Measurements from ENCODE around the gene IQCH. TPM values are rescaled to one million over a fixed set of nuclear protein-coding genes. Genes with fewer than 3 reads are reported as not detected.
A peak's percentile ranks its signal among the peaks of the same experiment; 100 is the strongest.

IQCH gene
- polyA plus RNA-seq, 1 of the 3 experiments (the other 2 are of a cell fraction) = 0.81 TPM

DNA sequence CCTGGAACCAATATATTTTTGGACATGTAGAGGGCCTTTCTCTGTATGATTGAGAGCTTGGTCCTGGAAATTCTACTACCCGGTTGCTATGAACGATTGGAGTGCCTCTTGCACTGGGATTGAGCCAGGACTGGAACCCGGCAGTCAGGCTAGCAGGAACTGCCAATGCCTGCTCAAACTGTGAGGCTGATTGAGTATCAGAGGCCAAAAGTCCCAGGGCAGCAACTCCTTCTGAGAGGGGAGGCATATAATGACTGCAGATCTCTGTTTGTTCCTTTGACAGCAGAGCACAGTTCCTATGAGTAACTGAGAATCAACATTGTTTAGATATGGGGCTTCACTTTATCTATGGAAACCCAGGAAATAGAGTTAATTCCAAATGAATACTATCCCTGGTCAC lies 12.9 kb downstream of the IQCH start:
- Histone ChIP-seq H3F3A (replicated peaks; ENCODE audit: insufficient read depth) (no peaks in the 10 kb centered on the region), H3K27ac (ENCODE audit: low read depth in 2 of 2, low read length in 1 of 2) (no peak overlapping the region)

More for the DNA sequence above, 12.9 kb downstream of the IQCH start:
- ChIA-PET CTCF (no interaction called here), POLR2A (no interaction called here)
- Histone ChIP-seq H3K9me3 (no peaks in the 10 kb centered on the region), H3K79me2 (ENCODE audit: insufficient read depth) (no peaks in the 10 kb centered on the region), H3K36me3 (replicated peaks in 1 of 2; ENCODE audit: control insufficient read depth in 1 of 2, insufficient read depth in 2 of 2, low read length in 1 of 2) (no peaks in the 10 kb centered on the region), H3K4me3 (ENCODE audit: low read depth in 2 of 2, low read length in 1 of 2) (no peak overlapping the region), H4K20me1 (ENCODE audit: insufficient read depth) (no peaks in the 10 kb centered on the region), H3K4me1 (ENCODE audit: control insufficient read depth in 1 of 2, insufficient read depth in 2 of 2, low read depth in 1 of 2, low read length in 1 of 2) (peaks cover 0 to 13% of the 10 kb centered on the region in 2 experiments; a peak in 2 of 4 replicates), H3K4me2 (no peak overlapping the region), H3K27me3 (ENCODE audit: insufficient read depth) (no peaks in the 10 kb centered on the region), H3K9me2 (no peaks in the 10 kb centered on the region), H3K9ac (no peak overlapping the region), H2AFZ (ENCODE audit: low read depth) (no peak overlapping the region)
- WGBS (ENCODE audit: low lambda C conversion rate) = 83% methylated on average over 3 of the region's 3 CpGs
- DNase-seq = peak; percentile 12
- TF ChIP-seq YY1 (IDR thresholded peaks at IDR 0.05; ENCODE audit: low read depth) (no peak), ELF1 (IDR thresholded peaks at IDR 0.05) (no peak), FOXJ3 (CRISPR knock-in tag; IDR thresholded peaks at IDR 0.05) (no peak), TAF1 (IDR thresholded peaks at IDR 0.05; ENCODE audit: borderline replicate concordance, low read depth, low read length) (no peak), MEF2A (IDR thresholded peaks at IDR 0.05; ENCODE audit: borderline replicate concordance, low read depth) (no peak), TEAD4 (IDR thresholded peaks at IDR 0.05; ENCODE audit: borderline replicate concordance, insufficient read depth) (no peak), EP300 (IDR thresholded peaks at IDR 0.05; ENCODE audit: borderline replicate concordance in 1 of 2, low read depth in 1 of 2, low read length in 1 of 2) (no peak), GABPA (IDR thresholded peaks at IDR 0.05; ENCODE audit: low read depth) (no peak), FOXM1 (IDR thresholded peaks at IDR 0.05; ENCODE audit: low read depth) (no peak), CHD2 (IDR thresholded peaks at IDR 0.05; ENCODE audit: low read length, partially characterized antibody) (no peak), JUND (IDR thresholded peaks at IDR 0.05) (no peak), RCOR1 (IDR thresholded peaks at IDR 0.05; ENCODE audit: low read length) (no peak), NFIC (IDR thresholded peaks at IDR 0.05; ENCODE audit: borderline replicate concordance) (no peak), FOSL2 (IDR thresholded peaks at IDR 0.05; ENCODE audit: borderline replicate concordance, low read depth) (no peak), SMC3 (IDR thresholded peaks at IDR 0.05; ENCODE audit: low read depth, low read length) (no peak)
- TF ChIP-seq, protein P1, sequence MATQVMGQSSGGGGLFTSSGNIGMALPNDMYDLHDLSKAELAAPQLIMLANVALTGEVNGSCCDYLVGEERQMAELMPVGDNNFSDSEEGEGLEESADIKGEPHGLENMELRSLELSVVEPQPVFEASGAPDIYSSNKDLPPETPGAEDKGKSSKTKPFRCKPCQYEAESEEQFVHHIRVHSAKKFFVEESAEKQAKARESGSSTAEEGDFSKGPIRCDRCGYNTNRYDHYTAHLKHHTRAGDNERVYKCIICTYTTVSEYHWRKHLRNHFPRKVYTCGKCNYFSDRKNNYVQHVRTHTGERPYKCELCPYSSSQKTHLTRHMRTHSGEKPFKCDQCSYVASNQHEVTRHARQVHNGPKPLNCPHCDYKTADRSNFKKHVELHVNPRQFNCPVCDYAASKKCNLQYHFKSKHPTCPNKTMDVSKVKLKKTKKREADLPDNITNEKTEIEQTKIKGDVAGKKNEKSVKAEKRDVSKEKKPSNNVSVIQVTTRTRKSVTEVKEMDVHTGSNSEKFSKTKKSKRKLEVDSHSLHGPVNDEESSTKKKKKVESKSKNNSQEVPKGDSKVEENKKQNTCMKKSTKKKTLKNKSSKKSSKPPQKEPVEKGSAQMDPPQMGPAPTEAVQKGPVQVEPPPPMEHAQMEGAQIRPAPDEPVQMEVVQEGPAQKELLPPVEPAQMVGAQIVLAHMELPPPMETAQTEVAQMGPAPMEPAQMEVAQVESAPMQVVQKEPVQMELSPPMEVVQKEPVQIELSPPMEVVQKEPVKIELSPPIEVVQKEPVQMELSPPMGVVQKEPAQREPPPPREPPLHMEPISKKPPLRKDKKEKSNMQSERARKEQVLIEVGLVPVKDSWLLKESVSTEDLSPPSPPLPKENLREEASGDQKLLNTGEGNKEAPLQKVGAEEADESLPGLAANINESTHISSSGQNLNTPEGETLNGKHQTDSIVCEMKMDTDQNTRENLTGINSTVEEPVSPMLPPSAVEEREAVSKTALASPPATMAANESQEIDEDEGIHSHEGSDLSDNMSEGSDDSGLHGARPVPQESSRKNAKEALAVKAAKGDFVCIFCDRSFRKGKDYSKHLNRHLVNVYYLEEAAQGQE (IDR thresholded peaks at IDR 0.05; ENCODE audit: low read depth, low read length) = no peak
- TF ChIP-seq, protein P2, sequence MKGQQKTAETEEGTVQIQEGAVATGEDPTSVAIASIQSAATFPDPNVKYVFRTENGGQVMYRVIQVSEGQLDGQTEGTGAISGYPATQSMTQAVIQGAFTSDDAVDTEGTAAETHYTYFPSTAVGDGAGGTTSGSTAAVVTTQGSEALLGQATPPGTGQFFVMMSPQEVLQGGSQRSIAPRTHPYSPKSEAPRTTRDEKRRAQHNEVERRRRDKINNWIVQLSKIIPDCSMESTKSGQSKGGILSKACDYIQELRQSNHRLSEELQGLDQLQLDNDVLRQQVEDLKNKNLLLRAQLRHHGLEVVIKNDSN (IDR thresholded peaks at IDR 0.05; ENCODE audit: borderline replicate concordance, low read depth) = no peak
- TF ChIP-seq, protein P3, sequence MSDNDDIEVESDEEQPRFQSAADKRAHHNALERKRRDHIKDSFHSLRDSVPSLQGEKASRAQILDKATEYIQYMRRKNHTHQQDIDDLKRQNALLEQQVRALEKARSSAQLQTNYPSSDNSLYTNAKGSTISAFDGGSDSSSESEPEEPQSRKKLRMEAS (IDR thresholded peaks at IDR 0.05; ENCODE audit: low read depth) = no peak
- TF ChIP-seq, protein P4, sequence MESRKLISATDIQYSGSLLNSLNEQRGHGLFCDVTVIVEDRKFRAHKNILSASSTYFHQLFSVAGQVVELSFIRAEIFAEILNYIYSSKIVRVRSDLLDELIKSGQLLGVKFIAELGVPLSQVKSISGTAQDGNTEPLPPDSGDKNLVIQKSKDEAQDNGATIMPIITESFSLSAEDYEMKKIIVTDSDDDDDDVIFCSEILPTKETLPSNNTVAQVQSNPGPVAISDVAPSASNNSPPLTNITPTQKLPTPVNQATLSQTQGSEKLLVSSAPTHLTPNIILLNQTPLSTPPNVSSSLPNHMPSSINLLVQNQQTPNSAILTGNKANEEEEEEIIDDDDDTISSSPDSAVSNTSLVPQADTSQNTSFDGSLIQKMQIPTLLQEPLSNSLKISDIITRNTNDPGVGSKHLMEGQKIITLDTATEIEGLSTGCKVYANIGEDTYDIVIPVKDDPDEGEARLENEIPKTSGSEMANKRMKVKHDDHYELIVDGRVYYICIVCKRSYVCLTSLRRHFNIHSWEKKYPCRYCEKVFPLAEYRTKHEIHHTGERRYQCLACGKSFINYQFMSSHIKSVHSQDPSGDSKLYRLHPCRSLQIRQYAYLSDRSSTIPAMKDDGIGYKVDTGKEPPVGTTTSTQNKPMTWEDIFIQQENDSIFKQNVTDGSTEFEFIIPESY (IDR thresholded peaks at IDR 0.05; ENCODE audit: borderline replicate concordance, low read depth) = no peak
- TF ChIP-seq, protein P5, sequence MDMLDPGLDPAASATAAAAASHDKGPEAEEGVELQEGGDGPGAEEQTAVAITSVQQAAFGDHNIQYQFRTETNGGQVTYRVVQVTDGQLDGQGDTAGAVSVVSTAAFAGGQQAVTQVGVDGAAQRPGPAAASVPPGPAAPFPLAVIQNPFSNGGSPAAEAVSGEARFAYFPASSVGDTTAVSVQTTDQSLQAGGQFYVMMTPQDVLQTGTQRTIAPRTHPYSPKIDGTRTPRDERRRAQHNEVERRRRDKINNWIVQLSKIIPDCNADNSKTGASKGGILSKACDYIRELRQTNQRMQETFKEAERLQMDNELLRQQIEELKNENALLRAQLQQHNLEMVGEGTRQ (IDR thresholded peaks at IDR 0.05; ENCODE audit: borderline replicate concordance, low read depth, low read length) = no peak
